ENCODE measurements around the gene SEZ6L.

The SEZ6L gene

GRCh38 chr22:26431261-26431995 is 262.2 kb downstream of the SEZ6L start:
- no peak for DNase-seq

- DNase-seq: no peak
These were observed 263.5 kb downstream of the SEZ6L start for GRCh38 chr22:26432619-26433311.
